Measurements from ENCODE around the gene C11orf24. TPM values are rescaled to one million over a fixed set of nuclear protein-coding genes. Genes with fewer than 3 reads are reported as not detected.

C11orf24 gene
- total and polyA plus RNA-seq, 4 donors, result 9.8 to 50.0 (median 29.6) TPM

- Histone ChIP-seq H3K4me3 (no peak overlapping the region), H3K27me3 (ENCODE audit: control insufficient read depth in 3 of 3, insufficient read depth in 3 of 3, low read length in 2 of 3) (no peaks in the 10 kb centered on the region), H3K4me1 (ENCODE audit: control insufficient read depth in 5 of 5, insufficient read depth in 5 of 5, low read length in 5 of 5) (peaks cover 0 to 8% (median 5%) of the 10 kb centered on the region in 5 donors), H3K36me3 (ENCODE audit: control insufficient read depth in 4 of 4, insufficient read depth in 4 of 4, low read length in 4 of 4) (peaks cover 14 to 65% (median 27%) of the 10 kb centered on the region in 4 donors), H3K9me3 (ENCODE audit: control insufficient read depth in 4 of 4, insufficient read depth in 3 of 4, low read length in 3 of 4) (peaks cover 0 to 3% (median 0%) of the 10 kb centered on the region in 4 donors), H3K9ac (ENCODE audit: insufficient read depth in 1 of 2, low read length in 2 of 2) (peak overlapping the region in 1 of 2 donors; percentile 11), H3K27ac (ENCODE audit: low read depth in 1 of 2, low read length in 1 of 2) (no peak overlapping the region)
- no peak for DNase-seq
- WGBS, 2 donors, result 90 to 94% methylated on average over 13 of the region's 13 CpGs
- ATAC-seq (ENCODE audit: insufficient read depth, low FRiP score), result no peak
- TF ChIP-seq CTCF (IDR thresholded peaks at IDR 0.05; ENCODE audit: control extremely low read depth, extremely low read depth), result no peak
Observed at GRCh38 chr11:68264741-68265540, 6.8 kb downstream of the C11orf24 start.

DNA sequence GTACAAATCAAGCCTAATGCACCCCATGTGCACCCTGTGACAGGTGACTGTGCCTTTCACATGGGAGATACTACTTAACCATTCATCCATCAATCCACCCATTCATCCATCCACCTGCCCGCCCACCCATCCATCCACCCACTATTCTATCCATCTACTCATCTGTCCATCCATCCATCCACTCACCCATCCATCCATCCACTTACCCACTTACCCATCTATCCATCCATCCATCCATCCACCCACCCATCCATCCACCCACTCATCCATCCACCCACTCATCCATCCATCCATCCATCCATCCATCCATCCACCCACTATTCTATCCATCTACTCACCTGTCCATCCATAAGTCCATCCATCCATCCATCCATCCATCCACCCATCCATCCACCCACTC is 7.5 kb downstream of the C11orf24 start:
- no peak for DNase-seq
- Histone ChIP-seq H3K36me3 (ENCODE audit: control insufficient read depth in 4 of 4, insufficient read depth in 4 of 4, low read length in 4 of 4) (peaks cover 14 to 65% (median 27%) of the 10 kb centered on the region in 4 donors), H3K4me1 (ENCODE audit: control insufficient read depth in 5 of 5, insufficient read depth in 5 of 5, low read length in 5 of 5) (peaks cover 0 to under 1% (median under 1%) of the 10 kb centered on the region in 5 donors), H3K27ac (ENCODE audit: low read depth in 1 of 2, low read length in 1 of 2) (no peak overlapping the region), H3K9me3 (ENCODE audit: control insufficient read depth in 4 of 4, insufficient read depth in 3 of 4, low read length in 3 of 4) (peaks cover 0 to 3% (median 0%) of the 10 kb centered on the region in 4 donors), H3K27me3 (ENCODE audit: control insufficient read depth in 3 of 3, insufficient read depth in 3 of 3, low read length in 2 of 3) (no peaks in the 10 kb centered on the region), H3K9ac (ENCODE audit: insufficient read depth in 1 of 2, low read length in 2 of 2) (no peak overlapping the region), H3K4me3 (no peak overlapping the region)
- 100% methylated on average over 1 of the region's 1 CpG for WGBS, 2 donors
- ATAC-seq (ENCODE audit: insufficient read depth, low FRiP score), result no peak
- no peak for TF ChIP-seq CTCF (IDR thresholded peaks at IDR 0.05; ENCODE audit: control extremely low read depth, extremely low read depth)

GRCh38 chr11:68263444-68264035 is 8.2 kb downstream of the C11orf24 start:
- peaks cover 14 to 65% (median 27%) of the 10 kb centered on the region in 4 donors for H3K36me3 ChIP-seq (ENCODE audit: control insufficient read depth in 4 of 4, insufficient read depth in 4 of 4, low read length in 4 of 4)
- H3K27me3 ChIP-seq (ENCODE audit: control insufficient read depth in 3 of 3, insufficient read depth in 3 of 3, low read length in 2 of 3), result no peaks in the 10 kb centered on the region
- ATAC-seq (ENCODE audit: insufficient read depth, low FRiP score), result no peak
- no peak overlapping the region for H3K27ac ChIP-seq (ENCODE audit: low read depth in 1 of 2, low read length in 1 of 2)
- DNase-seq, result no peak
- TF ChIP-seq CTCF (IDR thresholded peaks at IDR 0.05; ENCODE audit: control extremely low read depth, extremely low read depth), result no peak
- H3K4me1 ChIP-seq (ENCODE audit: control insufficient read depth in 5 of 5, insufficient read depth in 5 of 5, low read length in 5 of 5), result no peaks in the 10 kb centered on the region
- no peak overlapping the region for H3K4me3 ChIP-seq
- H3K9me3 ChIP-seq (ENCODE audit: control insufficient read depth in 4 of 4, insufficient read depth in 3 of 4, low read length in 3 of 4), result peaks cover 0 to 3% (median 0%) of the 10 kb centered on the region in 4 donors
- WGBS, 2 donors, result 94 to 97% methylated on average over 13 of the region's 13 CpGs
- H3K9ac ChIP-seq (ENCODE audit: insufficient read depth in 1 of 2, low read length in 2 of 2), result no peak overlapping the region
